DND-41 (cell line): ENCODE results near the gene SPPL2B.

Experiments
- ATAC-seq: fragments of 200-7000 bp; cut with Tn5 transposase; 3 replicates; pipeline ENCODE4 v1.9.1; 2021; ENCODE audit warnings: low read depth; ENCODE audit not compliant: insufficient read depth
- DNase-seq: peaks from one replicate; pipeline ENCODE4 v3.0.0-alpha.2; 2020
- H2AFZ ChIP-seq: 2 replicates; pipeline ENCODE4 v1.6.0; 2012; ENCODE audit warnings: low read depth, low read length
- H3K27ac ChIP-seq: 2 replicates; pipeline ENCODE4 v1.5.1; 2012; ENCODE audit warnings: low read length, inconsistent platforms
- H3K27me3 ChIP-seq: fragments of 200-600 bp; sonication (generic); 2 replicates; pipeline ENCODE4 v1.6.0; 2012; ENCODE audit warnings: low read length, mild to moderate bottlenecking, inconsistent platforms; ENCODE audit not compliant: insufficient read depth, poor library complexity
- H3K36me3 ChIP-seq: 2 replicates; pipeline ENCODE4 v1.5.1; 2012; ENCODE audit warnings: low read length, inconsistent platforms; ENCODE audit not compliant: insufficient read depth
- H3K4me1 ChIP-seq: 2 replicates; pipeline ENCODE4 v1.5.1; 2012; ENCODE audit warnings: mild to moderate bottlenecking, low read length; ENCODE audit not compliant: insufficient read depth
- H3K4me2 ChIP-seq: 2 replicates; pipeline ENCODE4 v1.6.0; 2012; ENCODE audit warnings: mild to moderate bottlenecking, moderate library complexity, low read length, inconsistent platforms; ENCODE audit not compliant: insufficient read depth
- H3K4me3 ChIP-seq, 2 experiments: fragments of 200-600 bp in 1 of 2; shearing (Covaris generic) in 1 of 2; 2 replicates each; pipeline ENCODE4 v1.5.1; 2012 to 2016; ENCODE audit warnings: inconsistent platforms in 2 of 2, low read length in 2 of 2, mild to moderate bottlenecking in 2 of 2, low read depth in 1 of 2, moderate library complexity in 1 of 2
- H3K79me2 ChIP-seq: 2 replicates; pipeline ENCODE4 v1.6.0; 2012; ENCODE audit warnings: low read length, inconsistent platforms; ENCODE audit not compliant: insufficient read depth
- H3K9ac ChIP-seq: 2 replicates; pipeline ENCODE4 v1.6.0; 2012; ENCODE audit warnings: low read depth, mild to moderate bottlenecking, inconsistent platforms, low read length, moderate library complexity
- H3K9me3 ChIP-seq: 2 replicates; pipeline ENCODE4 v1.5.1; 2012; ENCODE audit warnings: low read length, moderate library complexity, mild to moderate bottlenecking, inconsistent platforms; ENCODE audit not compliant: insufficient read depth, severe bottlenecking
- H4K20me1 ChIP-seq: 2 replicates; pipeline ENCODE4 v1.6.0; 2012; ENCODE audit warnings: low read length; ENCODE audit not compliant: insufficient read depth
- EZH2 ChIP-seq: IDR thresholded peaks from 3 replicates; pipeline ENCODE4 v1.6.1; 2012; ENCODE audit warnings: borderline replicate concordance, low read depth, mild to moderate bottlenecking, moderate library complexity, low read length, inconsistent platforms; ENCODE audit not compliant: severe bottlenecking
- TF ChIP-seq, protein P1 (sequence below): IDR thresholded peaks from 2 replicates; pipeline ENCODE4 v1.5.1; 2012; ENCODE audit warnings: borderline replicate concordance, low read length, moderate library complexity, mild to moderate bottlenecking; ENCODE audit not compliant: poor library complexity, severe bottlenecking; ENCODE audit errors: extremely low read depth

The SPPL2B gene

DNA sequence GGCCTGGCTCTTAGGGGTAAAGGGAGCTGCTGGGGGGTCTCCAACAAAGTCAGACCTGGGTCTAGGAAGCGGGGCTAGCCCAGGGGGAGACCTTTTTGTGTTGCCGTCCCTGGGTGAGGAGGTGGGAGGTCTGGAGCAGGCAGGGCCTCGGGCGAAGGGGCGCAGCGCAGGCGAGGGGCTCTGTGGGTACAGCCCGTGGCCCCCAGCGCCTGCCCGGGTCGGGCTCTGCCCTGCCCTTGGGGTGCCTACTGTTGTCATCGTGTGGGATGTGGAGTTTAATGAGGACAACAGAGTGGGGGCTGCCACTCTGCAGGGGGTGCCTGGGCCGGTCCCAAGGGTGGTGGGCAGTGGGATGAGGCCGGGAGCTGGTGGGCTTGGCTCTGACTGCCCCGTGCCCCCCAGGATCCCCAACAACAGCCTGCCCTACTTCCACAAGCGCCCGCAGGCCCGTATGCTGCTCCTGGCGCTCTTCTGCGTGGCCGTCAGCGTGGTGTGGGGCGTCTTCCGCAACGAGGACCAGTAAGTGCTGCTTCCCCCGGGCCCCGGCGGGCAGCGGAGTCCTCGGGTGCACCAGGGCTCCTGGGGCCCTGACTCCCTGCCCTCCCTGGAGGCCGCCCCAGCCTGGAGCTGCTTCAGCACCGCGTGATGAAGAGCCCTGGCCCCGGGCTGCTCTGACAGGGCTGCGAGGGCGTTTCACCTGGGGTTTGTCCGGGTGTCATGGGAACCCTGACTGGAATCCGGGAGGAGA is 12.2 kb downstream of the SPPL2B start:
- H3K79me2 ChIP-seq = peaks cover 37% of the 10 kb centered on the region
- no peak overlapping the region for H3K4me3 ChIP-seq
- H2AFZ ChIP-seq = no peak overlapping the region
- no peak overlapping the region for H3K9ac ChIP-seq
- TF ChIP-seq, protein P1, sequence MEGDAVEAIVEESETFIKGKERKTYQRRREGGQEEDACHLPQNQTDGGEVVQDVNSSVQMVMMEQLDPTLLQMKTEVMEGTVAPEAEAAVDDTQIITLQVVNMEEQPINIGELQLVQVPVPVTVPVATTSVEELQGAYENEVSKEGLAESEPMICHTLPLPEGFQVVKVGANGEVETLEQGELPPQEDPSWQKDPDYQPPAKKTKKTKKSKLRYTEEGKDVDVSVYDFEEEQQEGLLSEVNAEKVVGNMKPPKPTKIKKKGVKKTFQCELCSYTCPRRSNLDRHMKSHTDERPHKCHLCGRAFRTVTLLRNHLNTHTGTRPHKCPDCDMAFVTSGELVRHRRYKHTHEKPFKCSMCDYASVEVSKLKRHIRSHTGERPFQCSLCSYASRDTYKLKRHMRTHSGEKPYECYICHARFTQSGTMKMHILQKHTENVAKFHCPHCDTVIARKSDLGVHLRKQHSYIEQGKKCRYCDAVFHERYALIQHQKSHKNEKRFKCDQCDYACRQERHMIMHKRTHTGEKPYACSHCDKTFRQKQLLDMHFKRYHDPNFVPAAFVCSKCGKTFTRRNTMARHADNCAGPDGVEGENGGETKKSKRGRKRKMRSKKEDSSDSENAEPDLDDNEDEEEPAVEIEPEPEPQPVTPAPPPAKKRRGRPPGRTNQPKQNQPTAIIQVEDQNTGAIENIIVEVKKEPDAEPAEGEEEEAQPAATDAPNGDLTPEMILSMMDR = no peak
- no peak for TF ChIP-seq EZH2
- no peaks in the 10 kb centered on the region for H3K27me3 ChIP-seq
- ATAC-seq = no peak
- H3K4me1 ChIP-seq = peaks cover 3% of the 10 kb centered on the region; the same call in 1 of the 2 replicates
- H3K36me3 ChIP-seq = peaks cover 89% of the 10 kb centered on the region
- H3K9me3 ChIP-seq = no peaks in the 10 kb centered on the region
- H4K20me1 ChIP-seq = peaks cover 52% of the 10 kb centered on the region
- H3K27ac ChIP-seq = no peak overlapping the region
- H3K4me2 ChIP-seq = no peak overlapping the region
- DNase-seq = no peak

DNA sequence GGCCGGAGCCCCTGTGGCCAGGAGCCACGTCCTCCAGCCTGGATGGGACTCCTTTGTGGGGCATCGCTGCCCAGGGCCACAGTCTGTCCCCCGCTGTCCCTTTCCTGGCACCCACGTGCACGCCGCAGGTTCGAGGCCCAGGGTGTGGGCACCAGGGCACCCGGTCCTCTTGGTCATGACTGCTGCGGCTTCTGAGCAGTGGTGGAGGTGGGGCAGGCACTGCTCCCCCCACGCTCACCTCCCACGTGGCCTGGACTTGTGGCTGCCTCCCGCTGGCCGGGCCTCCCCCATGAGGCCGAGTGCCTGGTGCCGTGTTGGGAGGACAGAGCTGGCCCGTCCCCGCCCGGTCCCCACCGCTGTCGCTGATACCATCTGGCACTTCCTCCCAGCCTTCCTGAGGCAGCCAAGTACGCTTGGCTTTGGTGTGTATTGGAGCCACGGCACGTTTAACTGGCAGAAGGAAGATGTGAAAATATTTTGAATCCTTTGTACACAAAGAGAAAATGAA is 12.8 kb downstream of the SPPL2B start:
- peaks cover 87% of the 10 kb centered on the region for H3K36me3 ChIP-seq
- no peaks in the 10 kb centered on the region for H3K27me3 ChIP-seq
- H3K9ac ChIP-seq = no peak overlapping the region
- no peak overlapping the region for H2AFZ ChIP-seq
- H4K20me1 ChIP-seq = peaks cover 46% of the 10 kb centered on the region
- H3K9me3 ChIP-seq = no peaks in the 10 kb centered on the region
- ATAC-seq (no peak), DNase-seq (no peak)
- H3K79me2 ChIP-seq = peaks cover 30% of the 10 kb centered on the region
- no peaks in the 10 kb centered on the region for H3K4me1 ChIP-seq
- H3K4me3 ChIP-seq = no peak overlapping the region
- no peak overlapping the region for H3K27ac ChIP-seq
- TF ChIP-seq EZH2 = no peak
- TF ChIP-seq, protein P1 = no peak
- no peak overlapping the region for H3K4me2 ChIP-seq

DNA sequence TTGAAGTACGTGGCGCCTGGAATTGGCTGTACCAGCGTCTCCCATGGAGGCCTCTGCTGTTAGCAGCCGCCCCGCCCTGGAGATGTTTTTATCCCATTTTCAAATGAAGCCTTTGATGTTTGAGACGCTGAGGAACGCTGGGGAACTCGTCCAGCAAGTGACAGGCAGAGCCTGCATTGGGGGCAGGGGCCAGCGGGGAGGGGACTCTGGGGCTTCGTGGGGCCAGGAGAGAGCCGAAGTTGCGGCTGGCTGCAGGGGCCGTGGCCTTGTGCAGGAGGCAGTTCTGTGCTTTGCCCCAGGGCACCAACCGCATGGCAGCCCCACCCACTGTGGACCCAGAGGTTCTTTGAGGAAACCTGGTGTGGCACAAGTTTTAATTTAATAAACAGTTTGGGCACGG is 13.5 kb downstream of the SPPL2B start:
- no peaks in the 10 kb centered on the region for H3K9me3 ChIP-seq
- DNase-seq (no peak), ATAC-seq (no peak)
- no peak for TF ChIP-seq EZH2
- TF ChIP-seq, protein P1 = no peak
- peaks cover 39% of the 10 kb centered on the region for H4K20me1 ChIP-seq
- H3K4me2 ChIP-seq = no peak overlapping the region
- no peak overlapping the region for H3K4me3 ChIP-seq
- H3K79me2 ChIP-seq = peaks cover 24% of the 10 kb centered on the region
- H3K9ac ChIP-seq = no peak overlapping the region
- H3K36me3 ChIP-seq = peaks cover 85% of the 10 kb centered on the region
- no peaks in the 10 kb centered on the region for H3K4me1 ChIP-seq
- no peak overlapping the region for H2AFZ ChIP-seq
- H3K27ac ChIP-seq = no peak overlapping the region
- H3K27me3 ChIP-seq = no peaks in the 10 kb centered on the region
